NCI-H526 treated with DMSO at 0.1 percent for 48 hours (cell line): Measurements from ENCODE around the gene DNM2.
"Not testable (repeated sequence)": the region's sequence is repeated elsewhere in the genome, so short reads cannot be mapped to it uniquely, and the experiment has no call there.

Experiments used
- DNase-seq: peaks from one replicate; lab custom pipeline; 2025; lab: John Stamatoyannopoulos, UW

The DNM2 gene

DNA sequence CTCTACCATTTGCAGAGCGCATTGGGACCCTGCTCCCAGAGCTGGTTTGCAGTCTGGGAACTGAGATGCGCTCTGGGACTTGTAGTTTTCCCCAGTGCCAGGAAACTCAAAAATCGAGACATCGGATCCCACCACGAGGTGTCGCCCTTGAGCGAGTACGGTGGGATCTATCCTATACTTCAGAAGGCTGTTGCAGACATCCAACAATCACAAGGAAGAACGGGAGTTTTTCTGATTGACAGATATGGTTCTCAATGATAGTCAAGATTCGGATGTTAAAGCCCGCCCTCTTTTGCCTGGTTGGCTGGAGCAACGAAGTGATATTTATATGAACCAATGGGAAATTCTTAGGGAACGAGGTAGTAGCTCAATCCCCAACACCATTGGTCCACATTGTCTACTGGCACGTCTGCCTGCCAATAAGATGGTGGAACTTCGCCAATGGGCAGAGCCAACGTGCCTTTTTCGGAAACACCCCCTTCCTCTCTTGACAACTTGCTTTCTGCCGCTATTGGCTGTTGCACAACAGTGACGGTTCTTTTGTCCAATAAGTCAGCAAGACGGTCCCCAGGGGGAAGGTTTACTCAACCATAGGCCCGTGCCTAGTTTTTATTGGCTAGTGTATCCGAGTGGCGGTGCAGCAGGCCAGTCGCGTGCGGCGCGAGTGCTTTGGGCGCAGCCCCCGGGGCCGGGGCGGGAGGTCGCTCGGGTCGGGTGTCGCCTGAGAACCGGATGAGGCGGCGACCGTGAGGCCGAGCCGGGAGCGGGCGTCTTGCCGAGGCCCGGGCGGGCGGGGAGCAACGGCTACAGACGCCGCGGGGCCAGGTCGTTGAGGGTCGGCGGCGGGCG, at the start of gene DNM2:
DNM2 (plus strand) TSS at position 724 of the 849 bp plus-strand sequence. CDS start 164 bp downstream, outside the sequence.
- peak; percentile 99 for DNase-seq

DNA sequence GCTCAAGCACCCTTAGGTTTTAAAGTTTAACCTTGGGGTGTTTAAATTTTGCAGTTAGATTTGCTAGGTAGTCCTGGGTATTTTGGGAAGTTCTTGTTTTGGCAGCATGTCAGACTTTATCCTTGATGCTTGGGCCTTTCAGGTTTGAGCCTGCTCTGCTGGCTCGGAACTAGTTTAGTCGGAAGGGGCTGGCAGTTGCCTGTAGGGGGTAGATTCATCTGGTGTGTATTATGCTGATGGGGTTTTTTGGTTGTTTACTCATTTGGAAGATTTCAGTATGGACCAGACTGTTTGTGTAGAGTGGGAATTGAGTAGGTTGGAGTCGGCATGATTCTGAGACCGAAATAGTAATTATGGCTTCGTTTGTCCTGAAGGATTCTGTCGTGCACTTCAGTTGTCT, 48.6 kb upstream of the DNM2 start:
- DNase-seq, result no peak

DNA sequence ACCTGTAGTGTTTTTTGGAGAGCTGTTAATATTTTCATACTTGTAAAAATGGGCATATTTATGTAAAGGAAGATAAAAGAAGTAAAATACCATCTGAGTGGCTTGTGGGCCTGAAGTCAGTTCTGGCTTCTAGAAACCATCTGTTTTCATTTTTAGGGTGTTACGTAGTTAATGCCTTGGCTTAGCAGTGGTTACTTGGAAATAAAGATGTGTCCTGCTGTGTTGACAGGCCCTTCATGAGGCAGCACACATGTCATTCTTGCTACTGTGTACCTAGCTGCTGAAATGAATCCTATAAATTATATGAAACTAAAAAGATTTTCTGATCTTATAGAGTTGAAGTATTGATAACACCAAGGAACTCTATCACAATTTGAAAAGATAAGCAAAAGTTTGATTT, 47.7 kb upstream of the DNM2 start:
- DNase-seq, result no peak

DNA sequence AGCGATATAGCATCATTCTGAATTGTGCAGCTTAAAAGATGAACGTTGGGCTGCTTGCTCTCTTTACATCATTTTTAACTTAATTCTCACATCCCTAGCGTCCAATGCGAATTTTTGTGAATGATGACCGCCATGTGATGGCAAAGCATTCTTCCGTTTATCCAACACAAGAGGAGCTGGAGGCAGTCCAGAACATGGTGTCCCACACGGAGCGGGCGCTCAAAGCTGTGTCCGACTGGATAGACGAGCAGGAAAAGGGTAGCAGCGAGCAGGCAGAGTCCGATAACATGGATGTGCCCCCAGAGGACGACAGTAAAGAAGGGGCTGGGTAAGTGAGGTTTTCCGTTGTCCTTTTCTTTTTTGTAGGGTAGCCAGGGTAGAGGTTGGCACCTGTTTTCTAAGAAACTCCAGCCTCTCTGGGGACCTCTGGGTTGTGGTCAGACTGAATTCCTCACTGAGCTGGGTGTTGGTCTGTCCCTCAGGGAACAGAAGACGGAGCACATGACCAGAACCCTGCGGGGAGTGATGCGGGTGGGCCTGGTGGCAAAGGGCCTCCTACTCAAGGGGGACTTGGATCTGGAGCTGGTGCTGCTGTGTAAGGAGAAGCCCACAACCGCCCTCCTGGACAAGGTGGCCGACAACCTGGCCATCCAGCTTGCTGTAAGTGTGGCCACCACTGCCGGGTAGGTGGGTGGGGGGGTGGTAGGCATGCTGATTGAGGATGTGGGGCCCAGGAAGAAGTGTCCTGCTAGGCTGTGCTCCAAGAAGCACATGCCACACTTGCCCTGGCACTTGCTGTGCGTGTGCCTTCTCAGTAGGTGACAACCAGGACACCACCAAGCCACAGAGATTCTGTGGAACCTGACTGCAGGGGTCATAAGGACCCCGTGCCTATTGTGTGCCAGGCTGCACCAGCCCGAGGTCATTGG, 46.7 kb upstream of the DNM2 start:
- no peak for DNase-seq

DNA sequence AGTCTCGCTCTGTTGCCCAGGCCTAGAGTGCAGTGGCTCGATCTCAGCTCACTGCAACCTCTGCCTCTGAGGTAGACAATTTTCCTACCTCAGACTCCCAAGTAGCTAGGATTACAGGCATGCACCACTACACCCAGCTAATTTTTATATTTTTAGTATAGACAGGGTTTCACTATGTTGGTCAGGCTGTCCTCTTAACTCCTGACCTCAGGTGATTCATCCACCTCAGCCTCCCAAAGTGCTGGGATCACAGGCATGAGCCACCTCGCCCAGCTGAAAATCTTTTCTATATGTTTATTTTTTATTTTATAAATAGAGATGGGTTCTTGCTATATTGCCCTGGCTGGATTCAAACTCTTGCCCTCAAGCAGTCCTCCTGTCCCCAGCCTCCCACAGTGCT, 46.0 kb upstream of the DNM2 start:
- not testable (repeated sequence) for DNase-seq

DNA sequence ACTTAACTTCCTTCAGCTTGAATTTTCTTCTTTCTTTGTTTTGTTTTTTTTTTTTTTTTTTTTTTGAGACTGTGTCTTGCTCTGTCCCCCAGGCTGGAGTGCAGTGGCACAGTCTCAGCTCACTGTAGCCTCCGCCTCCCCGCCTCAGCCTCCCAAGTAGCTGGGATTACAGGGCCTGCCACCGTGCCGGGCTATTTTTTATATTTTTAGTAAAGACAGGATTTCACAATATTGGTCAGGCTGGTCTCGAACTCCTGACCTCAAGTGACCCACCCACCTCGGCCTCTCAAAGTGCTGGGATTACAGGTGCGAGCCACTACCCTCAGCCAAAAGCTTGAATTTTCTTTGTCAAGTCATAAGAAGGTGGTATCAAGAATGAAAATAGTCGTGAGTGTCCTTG, 42.7 kb upstream of the DNM2 start:
- DNase-seq, result not testable (repeated sequence)

DNA sequence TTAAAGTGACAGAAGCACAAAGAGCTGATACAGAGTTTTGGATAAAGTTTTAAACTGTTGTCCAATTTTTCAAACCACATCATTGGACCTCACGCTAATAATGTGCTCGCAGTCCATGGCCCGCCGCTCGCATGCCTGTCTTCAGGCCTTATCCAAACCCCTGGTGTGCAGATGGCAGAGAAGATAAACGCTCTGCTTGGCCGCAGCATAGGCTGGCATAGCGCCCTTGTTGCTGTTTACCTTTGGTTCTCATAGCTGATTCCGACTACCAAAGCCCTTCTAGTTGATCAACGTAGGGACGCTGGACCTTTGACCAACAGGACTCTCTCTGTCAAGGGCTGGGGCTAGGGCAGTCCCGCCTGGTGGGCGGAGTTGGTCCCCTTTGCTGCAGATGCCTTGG, 40.1 kb upstream of the DNM2 start:
- DNase-seq, result no peak

DNA sequence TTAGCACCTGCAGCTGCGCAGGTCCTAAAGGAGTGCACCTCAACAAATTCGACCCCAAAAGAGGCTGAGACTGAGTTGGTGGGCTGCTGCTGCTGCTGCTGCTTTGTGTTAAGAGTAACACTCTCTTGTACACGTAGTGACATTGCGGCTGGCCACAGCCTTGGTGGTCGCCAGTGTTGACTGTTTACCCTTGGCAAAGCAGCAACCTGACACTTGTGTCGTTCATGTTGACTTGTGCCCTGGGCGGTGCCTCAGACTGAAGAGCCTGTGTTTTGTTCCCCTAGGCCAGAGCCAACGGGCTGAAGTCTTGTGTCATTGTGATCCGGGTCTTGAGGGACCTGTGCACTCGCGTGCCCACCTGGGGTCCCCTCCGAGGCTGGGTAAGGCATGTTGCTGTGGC, 39.1 kb upstream of the DNM2 start:
- no peak for DNase-seq

DNA sequence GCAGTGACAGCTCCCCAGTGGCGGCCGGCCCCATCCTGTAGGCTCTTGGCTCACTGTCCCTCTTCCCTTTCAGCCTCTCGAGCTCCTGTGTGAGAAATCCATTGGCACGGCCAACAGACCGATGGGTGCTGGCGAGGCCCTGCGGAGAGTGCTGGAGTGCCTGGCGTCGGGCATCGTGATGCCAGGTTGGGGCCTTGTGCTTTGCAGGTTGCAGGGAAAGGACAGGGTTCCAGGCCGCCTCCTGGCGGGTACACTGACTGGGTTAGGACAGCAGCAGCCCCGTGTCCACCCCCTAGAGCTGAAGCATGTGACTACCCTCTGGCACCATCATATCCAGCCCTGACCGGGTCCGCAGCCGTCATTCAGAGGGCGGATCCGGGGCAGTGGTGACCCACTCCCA, 38.1 kb upstream of the DNM2 start:
- DNase-seq, result no peak

DNA sequence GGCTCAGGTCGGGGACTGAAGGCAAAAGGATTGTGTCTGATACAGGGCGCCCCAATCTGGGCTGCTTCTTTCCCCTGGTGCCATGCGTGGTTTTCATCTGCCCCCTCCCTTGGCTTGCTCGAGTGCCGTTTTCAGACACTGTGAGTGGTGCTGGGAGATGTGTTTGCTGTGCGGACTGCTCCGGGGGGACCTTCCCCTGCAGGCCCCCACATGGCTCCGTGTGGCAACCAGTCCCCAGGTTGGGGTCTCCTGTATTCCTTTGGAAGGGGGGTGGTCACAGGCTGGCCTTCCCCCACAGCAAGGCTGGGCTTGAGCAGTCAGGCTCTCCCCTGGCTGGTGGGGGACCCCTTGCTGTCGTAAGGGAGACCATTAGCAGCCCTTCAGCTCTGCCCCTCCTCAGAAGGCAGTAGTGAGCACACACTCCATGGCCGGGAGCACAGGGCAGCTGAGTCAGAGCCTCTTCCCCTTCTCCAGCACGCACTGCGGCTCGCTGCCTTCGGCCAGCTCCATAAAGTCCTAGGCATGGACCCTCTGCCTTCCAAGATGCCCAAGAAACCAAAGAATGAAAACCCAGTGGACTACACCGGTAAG, 37.2 kb upstream of the DNM2 start:
- DNase-seq, result no peak

DNA sequence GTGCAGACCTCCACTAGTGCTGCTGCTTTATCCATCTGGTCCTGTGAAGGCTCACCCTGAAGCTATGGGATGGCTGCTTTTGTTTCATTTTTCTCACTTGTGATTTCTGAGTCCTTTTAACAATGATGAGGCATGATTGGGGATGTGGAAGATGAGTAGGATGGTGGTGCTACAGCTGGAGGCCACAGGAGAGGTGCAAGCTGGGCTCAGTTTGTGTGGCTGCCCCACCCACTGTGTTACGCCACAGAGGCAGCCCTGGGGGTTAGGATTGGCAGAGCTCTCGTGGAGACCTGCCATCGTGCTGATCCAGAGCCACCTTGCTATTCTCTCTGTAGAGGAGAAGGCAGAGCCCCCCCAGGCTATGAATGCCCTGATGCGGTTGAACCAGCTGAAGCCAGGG, 36.2 kb upstream of the DNM2 start:
- DNase-seq, result no peak

DNA sequence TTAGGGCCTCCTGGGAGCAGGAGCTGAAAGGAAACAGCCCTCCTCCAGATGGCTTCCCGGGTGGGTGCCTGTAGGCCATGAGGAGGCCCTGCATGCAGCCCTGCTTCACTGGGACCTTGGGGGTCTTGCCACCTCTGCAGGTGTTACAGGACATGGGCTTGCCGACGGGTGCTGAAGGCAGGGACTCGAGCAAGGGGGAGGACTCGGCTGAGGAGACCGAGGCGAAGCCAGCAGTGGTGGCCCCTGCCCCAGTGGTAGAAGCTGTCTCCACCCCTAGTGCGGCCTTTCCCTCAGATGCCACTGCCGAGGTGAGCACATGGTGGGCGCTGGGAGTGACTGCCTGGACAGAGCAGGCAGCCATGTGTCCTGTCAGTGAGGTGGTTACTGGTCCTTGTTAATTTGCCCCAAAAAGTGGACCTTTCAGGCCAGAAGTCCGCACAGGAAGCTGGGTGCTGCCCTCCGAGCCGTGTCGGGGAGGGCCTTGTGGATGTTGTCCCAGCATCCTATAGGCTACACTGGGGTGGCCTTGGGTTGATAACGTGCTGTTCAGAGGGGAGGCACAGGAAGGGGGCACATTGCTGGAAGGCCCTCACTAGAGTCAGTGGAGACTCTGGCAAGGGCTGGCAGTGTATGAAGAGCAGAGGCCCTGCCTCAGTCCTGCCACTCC, 35.3 kb upstream of the DNM2 start:
- DNase-seq, result no peak

DNA sequence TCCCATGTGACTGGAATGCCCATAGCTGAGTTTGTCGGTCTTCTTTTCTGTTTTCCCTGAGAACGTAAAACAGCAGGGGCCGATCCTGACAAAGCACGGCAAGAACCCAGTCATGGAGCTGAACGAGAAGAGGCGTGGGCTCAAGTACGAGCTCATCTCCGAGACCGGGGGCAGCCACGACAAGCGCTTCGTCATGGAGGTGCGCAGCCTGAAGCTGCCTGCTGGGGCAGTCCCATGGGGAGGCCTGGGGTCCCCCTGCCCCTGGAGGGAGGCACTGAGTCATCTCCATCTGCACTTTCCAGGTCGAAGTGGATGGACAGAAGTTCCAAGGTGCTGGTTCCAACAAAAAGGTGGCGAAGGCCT, 34.8 kb upstream of the DNM2 start:
- no peak for DNase-seq

DNA sequence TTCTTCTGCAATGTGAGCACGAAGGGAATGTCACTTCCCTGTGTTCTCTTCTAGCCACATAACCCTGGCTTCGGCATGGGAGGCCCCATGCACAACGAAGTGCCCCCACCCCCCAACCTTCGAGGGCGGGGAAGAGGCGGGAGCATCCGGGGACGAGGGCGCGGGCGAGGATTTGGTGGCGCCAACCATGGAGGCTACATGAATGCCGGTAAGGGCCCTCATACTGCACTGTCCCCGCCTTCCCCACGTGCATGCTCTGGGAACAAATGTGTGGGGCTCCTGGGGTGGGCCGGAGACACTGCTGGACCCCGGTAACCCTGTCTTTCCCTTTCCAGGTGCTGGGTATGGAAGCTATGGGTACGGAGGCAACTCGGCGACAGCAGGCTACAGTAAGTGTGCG, 34.3 kb upstream of the DNM2 start:
- DNase-seq, result no peak

DNA sequence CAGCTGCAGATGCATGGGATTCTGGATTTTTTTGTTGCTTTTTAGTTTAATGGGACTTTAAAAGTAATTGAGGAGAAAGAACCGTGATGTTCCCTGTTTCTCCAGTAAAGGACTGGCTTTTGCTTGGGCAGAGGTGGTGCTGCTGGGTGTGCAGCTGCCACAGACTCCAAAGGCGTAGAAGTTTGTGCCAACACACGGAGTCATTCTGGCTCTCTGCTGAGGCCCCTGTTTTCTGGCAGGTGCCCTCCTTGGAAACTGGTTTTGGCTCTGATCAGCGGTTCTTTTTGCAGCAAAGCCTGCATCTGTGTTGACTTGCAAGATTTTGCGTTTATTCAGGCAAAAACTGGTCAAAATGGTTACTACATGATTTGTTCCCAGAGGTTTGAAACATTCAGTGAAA, 32.7 kb upstream of the DNM2 start:
- DNase-seq, result no peak

DNA sequence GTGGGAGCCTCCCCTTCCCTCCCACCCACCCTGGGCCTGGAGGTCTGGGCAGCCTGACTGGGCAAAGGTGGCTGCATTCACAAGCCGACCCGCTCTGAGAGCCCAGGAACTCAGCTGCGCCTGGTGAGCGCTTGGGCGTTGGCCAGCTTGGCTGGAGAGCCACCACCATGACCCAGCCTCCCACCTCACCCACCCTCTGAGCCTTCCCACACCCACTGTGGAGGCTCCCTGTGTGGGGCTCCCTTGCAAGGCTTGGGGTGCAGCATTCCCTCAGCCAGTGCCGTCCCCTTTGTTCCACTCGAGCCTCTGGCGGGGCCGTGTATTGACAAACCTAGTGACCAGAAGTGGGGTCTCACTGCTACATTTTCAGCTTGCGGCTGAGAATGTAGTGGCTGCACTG, 31.7 kb upstream of the DNM2 start:
- no peak for DNase-seq

DNA sequence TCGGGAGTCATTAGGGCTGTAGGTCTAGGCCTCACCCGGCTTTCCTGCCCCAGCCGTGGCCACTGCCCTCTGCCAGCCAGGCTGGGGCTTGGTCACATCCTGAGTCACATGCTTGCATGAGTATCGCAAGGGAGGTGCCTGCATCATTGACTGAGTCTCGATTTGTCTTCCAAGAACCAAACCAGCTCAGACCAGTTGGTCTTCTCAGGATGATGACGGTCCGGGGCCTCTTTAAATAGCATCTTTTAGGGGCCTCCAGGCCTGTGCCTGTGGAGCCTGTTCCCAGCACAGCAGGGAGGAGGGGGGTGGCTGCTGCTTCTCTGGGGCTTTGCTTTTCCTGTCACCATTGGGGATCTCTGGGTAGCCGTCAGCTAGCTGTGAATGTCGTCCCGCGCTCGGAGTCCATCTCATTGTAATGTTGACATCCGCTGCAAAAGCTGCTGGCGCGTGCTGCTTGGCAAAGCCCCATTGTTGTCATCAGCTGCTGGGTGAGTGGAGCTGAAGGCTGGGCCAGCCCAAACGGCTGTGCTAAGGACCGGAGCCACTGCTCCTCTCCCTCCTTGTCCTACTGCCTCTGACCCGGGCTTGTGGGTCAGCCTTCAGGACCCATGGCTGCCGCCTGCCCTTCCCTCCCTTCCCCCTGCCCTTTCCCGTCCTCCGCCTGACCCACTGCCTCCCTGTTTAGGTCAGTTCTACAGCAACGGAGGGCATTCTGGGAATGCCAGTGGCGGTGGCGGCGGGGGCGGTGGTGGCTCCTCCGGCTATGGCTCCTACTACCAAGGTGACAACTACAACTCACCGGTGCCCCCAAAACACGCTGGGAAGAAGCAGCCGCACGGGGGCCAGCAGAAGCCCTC, 31.0 kb upstream of the DNM2 start:
- no peak for DNase-seq

DNA sequence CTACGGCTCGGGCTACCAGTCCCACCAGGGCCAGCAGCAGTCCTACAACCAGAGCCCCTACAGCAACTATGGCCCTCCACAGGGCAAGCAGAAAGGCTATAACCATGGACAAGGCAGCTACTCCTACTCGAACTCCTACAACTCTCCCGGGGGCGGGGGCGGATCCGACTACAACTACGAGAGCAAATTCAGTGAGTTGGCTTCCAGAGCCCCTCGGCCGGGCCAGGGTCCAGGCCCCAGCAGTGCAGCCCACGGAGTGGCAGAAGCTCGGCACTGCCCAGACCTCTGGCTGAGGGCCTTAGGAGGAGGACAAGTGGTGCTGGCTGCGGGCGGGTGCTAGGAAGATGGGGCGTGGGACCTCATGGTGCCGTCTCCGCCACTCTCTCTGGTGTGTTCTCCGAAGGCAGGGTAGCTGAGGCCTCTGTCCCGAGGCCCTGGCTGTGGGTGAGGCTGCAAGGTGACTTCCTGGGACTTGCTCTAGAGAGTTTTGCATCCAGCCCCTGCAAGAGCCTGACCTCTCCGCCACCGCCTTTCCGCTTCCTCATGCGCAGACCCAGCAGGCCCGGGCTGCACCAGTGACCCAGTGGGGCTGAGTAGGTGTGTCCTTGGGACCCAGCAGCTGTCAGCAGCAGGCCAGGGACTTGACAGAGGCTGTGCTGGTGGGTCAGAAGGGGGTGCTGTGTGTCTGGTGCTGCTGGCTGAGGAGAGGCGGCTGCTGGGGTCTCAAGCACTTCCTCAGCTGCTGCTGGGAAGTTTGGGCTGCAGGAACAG, 30.2 kb upstream of the DNM2 start:
- no peak for DNase-seq

DNA sequence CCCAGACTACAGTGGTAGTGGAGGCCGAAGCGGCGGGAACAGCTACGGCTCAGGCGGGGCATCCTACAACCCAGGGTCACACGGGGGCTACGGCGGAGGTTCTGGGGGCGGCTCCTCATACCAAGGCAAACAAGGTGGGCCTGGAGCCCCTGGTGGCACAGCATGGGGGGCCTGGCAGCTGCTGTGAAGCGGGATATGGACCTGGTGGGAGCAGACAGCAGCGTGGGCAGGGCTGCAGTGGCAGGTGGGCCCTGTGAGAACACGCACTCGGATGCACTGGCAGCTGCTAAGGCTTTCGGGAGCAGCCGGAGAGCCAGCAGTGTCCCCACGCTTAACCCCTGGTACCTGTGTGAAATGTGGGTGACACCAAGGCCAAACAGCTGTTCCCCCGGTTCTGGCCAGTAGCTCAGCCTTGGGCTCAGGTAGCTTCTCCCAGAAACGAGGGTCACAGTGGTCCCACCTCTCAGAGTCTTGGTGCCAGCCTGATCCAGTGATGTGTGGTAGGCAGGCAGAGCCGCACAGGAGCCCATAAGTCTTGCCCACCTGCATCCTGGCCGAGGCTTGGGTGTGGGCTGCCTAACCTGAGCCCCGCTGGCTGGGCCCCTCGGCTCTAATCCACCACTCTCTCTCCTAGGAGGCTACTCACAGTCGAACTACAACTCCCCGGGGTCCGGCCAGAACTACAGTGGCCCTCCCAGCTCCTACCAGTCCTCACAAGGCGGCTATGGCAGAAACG, 29.2 kb upstream of the DNM2 start:
- no peak for DNase-seq

DNA sequence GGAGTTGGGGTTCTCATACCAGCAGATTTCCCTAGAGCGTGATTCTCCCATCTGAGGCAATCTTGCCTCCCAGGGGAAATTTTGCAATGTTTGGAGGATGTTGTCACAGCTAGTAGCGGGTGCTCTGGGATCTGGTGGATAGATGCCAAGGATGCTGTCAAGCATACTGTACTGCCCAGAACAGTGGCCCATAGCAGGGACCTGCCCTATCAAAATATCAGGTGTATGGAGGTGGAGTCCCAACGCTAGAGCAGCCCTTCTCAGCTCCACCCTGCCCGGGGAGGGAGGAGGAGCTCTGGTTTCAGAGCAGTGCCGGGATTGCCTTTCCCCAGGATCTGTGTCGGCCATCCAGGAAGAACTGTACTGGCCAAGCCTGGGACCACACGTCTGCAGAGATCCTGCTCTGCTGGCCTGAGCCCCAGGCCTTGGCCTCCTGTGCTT, 27.5 kb upstream of the DNM2 start:
- DNase-seq, result no peak
